DMS79 (cell line): ENCODE data around the gene ATXN7L3B.

Experiments
- DNase-seq: peaks from one replicate; lab custom pipeline; 2025; lab: John Stamatoyannopoulos, UW

ATXN7L3B gene

DNA sequence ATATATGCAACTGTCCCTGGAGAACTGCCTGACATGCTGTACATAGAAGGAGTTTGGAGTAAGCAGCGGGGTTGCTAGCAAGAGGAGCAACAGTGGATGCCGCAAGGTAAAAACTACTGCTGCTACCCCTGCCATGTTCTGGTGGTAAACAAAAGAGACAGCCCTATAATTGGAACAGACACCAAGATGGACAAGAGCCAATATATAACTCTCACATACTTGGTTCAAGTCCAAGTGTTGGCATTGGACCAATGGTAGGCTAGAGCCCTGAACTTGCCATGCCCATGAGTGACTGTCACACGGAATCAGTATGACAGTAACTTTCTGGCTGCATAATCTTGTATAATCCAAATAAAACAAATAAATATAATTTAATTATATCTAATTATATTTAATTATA is 13.7 kb downstream of the ATXN7L3B start:
- no peak for DNase-seq

DNA sequence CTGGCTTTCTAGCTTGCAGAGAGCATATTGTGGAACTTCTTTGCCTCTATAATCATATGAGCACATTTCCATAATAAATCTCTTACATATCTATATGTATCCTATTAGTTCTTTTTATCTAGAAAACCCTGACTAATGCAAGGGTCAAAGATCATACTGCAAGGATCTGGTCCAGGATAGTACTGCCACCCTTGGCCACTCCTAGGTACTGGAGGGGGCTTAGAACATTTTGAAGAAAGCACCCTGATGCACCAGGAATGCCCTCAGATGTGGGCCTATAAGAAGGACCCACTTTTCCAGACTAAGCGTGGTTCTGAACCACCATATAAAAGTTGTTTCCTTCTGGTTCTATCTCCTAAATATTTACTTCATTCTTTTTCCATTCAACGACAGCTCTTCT is 14.6 kb downstream of the ATXN7L3B start:
- no peak for DNase-seq

DNA sequence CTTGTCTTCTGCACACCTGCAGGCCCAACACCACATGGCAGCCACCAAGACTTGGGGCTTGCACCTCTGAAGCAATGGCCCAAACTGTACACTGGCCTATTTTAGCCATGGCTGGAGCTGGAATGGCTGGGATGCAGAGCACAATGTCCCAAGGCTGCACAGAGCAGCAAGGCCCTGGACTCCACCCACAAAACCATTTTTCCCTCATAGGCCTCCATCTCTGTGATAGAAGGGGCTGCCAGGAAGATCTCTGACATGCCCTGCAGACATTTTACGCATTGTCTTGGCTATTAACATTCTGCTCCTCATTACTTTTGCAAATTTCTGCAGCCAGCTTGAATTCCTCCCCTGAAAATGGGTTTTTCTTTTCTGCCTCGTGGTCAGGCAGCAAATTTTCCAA is 22.1 kb downstream of the ATXN7L3B start:
- DNase-seq: no peak

DNA sequence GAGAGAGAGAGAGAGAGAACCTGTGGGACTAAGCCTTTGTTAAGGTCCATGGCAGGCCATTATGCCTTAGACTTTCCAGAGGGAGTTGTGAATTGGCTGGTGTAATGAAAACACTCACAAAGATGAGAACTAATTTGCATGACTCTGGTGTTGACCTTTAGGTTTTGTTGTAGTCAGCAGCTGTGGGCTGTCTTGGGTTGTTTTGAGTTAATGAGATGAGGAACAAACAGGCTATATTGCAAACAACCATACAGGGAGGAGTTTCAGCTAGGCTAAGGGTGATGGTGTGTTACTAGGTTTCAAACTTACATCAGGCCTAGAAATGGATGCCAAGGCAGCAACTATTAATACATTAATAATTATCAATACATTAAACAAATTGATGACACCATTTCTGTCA is 26.3 kb downstream of the ATXN7L3B start:
- no peak for DNase-seq

DNA sequence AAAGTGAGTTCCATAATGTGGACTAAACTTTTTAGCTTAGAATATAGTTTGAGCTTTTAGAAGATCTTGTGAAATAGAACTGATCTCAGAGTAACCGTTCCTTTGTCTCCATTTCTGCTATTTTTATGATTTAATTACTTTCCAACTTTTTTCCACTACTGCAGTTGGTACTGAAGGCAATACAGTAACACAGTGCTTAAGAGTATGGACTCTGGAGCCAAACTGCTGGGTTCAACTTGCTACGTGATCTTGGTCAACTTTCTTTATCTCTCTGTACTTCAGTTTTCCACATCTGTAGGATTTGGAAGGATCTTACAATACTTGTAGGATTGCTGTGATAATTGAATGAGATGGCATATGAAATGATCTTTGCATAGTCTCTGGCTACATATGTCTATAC is 40.9 kb downstream of the ATXN7L3B start:
- no peak for DNase-seq

DNA sequence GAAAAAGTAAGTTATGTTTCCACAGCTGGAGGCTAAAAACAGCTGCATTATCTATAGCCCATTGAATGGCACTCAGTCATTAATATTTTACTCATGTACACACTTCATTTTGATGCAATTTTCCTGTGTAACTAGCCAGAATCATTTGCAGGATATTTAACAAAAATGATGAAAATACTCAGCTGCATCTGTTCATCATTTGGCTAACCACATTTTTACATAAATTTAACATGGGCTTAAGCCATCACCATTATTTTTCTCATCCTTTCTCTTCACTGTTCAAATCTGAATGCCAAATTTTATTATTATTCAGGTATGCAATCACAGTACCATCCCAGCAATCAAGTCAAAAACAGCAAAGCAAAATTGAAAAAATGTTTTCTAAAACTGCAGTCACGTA is 41.8 kb downstream of the ATXN7L3B start:
- DNase-seq: no peak

DNA sequence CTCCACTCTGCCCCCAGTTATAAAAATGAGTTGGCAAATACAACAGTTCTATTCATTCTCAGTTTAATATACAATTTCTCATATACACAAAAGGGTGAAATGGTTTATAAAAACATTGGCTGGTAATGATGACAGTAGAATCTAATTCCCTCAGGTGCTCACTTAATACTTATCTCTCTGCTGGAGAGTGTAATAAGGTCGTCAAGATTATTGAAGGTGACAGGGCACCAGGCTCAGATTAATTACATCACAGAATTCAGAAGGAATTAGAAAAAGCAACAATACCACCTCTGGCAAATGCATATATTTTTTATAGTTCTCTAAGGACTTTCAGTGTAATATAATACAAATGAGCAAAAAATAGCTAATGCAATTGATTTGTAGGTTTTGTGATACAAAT is 42.3 kb downstream of the ATXN7L3B start:
- DNase-seq: no peak

DNA sequence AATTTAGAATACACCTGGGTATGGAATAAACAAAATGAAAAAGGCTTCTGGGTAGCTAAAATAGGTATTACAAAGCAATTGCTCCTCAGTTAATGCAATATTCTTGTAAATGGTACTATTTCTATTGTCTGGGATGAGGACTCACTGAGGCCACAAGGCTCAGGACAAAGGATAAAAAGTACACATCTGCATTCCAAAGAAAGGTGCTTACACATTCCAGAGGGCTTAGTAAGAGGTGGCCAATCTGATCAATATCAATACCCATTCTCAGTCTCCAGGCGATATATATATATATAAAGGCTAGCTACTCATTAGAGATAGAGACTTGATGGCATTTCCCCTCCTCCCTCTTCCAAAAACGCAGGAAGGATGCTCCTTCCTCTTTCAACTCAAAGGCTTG is 43.8 kb downstream of the ATXN7L3B start:
- DNase-seq: no peak

DNA sequence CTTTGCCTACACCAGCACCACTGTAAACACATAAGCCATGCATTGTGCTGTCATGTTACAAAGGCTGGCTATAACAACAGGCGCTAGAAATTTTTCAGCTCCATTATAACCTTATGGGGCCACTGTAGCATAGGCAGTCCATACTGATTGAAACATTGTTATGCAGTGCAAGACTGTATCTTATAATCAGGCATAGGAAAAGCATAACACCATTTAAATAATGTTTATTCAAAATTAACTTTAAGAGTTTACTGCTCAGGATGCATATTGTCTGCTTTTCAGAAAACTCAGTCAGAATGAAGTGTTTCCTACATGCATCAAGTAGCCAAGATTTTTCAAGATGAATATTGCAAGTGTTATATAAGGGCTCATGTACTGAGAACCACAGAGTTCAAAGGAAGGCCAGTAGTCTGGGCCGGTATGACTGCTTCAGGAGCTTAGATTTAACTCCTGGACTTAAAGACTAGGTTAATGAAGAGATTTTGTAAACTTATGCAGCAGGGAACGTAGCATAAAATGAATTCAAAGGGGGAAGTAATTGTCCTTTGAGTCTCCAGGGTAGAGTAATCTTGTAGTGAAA is 46.9 kb downstream of the ATXN7L3B start:
- DNase-seq: no peak

DNA sequence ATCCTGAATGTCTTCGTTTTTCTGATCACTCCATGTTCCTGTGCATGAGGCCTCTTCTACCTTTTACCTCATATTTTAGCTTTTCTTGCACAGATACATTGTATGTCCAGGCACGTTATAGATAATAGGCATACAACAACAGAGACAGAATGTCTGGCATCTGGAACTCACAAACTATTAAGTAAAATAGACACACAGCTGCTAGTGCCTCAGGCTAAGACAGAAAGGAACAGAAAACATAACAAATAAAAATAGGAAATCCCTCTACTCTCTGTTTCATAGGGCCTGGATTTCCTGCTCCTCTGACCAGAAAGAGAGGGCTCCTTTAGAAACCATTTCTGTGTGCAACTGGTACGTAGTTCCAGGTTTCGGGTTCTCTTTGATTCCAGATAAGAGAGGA is 48.6 kb downstream of the ATXN7L3B start:
- DNase-seq: no peak
